Bone marrow (tissue), 2 donors: Measurements from ENCODE around the gene NPIPA3.
"Not testable (repeated sequence)": the region's sequence is repeated elsewhere in the genome, so short reads cannot be mapped to it uniquely, and the experiment has no call there.

Experiments
- DNase-seq, 2 donors: peaks; one replicate each; lab custom pipeline; 2025; lab: John Stamatoyannopoulos, UW

Gene NPIPA3

DNA sequence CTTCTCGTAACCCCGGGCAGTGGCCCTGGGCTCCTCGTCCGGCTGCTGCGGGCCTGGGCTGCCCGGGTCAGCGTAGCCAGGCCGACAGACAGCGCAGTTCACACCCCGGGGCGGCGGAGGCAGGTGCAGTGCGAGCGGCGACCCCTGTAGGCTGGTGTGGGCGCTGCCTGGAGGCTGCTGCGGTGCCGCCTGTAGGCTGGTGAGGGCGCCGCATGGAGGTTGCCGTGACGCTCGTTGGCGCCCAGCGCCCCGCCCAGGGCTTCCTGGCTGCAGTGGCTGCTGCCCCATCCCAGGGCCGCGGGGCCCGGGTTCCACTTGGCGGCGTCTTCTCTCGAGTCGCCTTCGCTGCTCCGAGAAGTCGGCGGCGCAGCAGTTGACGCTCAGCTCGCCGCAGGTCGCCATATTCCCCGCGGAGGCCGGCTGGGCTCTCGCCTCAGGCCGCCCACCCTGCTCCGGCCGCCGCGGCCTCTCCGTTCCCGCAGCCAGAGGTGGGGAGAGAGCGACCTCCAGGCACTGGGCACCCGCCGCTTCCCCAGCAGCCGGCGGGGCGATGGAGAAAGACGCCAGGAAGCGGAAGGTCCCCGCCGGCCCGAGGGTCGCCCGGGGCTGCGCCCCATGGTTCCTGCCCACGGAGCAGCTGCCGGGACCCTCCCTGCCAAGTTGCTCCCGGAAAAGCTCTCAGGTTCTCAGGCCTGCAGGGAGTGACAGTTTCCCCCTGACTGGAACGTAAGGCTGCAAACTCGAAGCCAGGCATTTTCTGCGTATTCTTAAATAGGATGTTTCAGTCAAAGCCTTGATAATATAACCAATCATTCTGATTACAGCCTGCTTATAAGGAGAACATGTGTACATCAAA, at the start of gene NPIPA3:
Gene NPIPA3, plus strand, starts transcription at position 256 of the 856 bp plus-strand sequence. CDS start 5,533 bp downstream, outside the sequence.
- not testable (repeated sequence) for DNase-seq

GRCh38 chr16:14658063-14658462, 45.1 kb upstream of the NPIPA3 start:
- no peak for DNase-seq

GRCh38 chr16:14667347-14668266, 35.6 kb upstream of the NPIPA3 start:
- no peak for DNase-seq

- no peak for DNase-seq
Observed at GRCh38 chr16:14668556-14669223, 34.5 kb upstream of the NPIPA3 start.

- DNase-seq = no peak
Observed at GRCh38 chr16:14669776-14670175, 33.4 kb upstream of the NPIPA3 start.

- DNase-seq = no peak
Observed at GRCh38 chr16:14672403-14672971, 30.7 kb upstream of the NPIPA3 start.

DNA sequence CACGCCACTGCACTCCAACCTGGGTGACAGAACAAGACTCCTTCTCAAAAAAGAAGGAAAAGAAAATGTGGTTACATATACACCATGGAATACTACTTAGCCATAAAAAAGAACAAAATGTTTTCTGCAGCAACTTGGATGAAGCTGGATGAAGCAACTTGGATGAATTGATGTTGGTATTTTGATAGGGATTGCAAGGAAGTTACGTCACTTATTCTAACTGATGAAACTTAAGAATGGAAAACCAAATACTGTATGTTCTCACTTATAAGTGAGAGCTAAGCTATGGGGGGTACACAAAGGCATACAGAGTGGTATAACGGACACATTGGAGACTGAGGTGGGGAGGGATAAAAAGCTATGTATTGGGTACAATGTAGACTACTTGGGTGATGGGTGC, 26.6 kb upstream of the NPIPA3 start:
- DNase-seq = no peak

- no peak for DNase-seq
Observed at GRCh38 chr16:14677627-14678026, 25.6 kb upstream of the NPIPA3 start.

DNA sequence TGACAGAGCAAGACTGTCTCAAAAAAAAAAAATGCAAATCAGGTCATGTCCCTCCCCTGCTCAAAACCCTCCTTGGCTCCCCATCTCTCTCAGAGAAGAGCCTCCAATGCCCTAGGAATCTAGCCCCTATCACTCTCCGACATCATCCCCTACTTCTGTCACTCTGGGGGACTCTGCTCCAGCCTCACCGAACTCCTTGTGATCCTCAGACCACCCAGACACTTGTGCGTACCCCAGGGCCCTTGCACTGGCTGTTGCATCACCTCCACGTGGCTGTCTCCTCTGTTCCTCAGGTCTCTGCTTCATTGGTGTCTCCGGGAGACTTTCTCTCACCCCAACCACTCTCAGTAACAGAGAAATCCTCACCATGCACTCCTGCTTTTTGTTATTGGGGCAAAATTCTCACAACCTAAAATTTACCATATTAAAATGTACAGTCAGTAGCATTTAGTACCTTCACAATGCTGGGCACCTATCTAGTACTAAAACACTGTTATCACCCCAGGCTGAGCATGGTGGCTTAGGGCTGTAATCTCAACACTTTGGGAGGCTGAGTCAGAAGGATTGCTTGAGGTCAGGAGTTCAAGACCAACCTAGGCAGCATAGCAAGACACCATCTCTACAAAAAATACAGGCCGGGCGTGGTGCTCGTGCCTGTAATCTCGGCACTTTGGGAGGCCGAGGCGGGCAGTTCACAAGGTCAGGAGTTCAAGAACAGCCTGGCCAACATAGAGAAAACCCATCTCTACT, 24.3 kb upstream of the NPIPA3 start:
- DNase-seq = no peak

DNA sequence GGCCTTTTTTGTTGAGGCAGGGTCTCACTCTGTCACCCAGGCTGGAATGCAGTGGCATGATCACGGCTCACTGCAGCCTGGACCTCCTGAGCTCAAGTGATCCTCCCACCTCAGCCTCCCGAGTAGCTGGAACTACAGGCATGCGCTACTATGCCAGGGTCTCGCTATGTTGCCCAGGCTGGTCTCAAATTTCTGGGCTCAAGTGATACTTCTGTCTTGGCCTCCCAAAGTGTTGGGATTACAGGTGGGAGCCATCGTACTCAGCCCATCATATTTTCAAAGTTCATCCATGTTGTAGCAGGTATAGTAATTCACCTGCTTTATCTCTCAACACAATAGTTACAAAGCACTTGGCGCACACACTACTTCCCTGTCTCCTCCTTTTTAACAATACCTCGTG, 22.8 kb upstream of the NPIPA3 start:
- DNase-seq = not testable (repeated sequence)

DNA sequence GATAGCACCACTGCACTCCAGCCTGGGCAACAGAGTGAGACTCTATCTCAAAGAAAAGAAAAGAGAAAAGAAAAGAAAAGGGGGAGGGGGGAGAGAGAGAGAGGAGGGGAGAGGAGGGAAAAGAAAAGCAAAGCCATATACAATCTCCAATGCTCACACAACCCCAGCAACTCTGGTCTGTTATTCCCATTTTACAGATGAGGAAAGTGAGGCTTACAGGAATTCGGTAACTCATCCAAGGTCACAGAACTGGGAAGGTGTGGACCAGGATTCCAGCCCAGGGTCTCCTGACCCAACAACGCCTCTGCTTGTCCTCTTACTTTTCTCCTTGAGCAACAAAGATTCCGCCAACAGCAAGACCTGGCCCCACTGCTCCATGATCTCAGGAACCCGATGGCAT, 22.1 kb upstream of the NPIPA3 start:
- no peak for DNase-seq

DNA sequence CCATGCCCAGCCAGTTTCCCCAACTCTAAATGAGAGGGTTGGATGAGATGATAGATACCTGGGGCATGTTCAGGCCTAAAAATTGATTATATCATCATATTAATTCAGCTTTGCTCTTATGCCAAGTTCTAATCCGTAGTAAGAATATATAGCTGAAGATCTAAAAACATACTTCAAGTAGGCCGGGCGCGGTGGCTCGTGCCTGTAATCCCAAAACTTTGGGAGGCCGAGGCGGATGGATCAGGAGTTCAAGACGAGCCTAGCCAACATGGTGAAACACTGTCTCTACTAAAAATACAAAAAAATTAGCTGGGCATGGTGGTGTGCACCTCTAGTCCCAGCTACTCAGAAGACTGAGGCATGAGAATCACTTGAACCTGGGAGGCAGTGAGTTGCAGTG, 21.1 kb upstream of the NPIPA3 start:
- no peak for DNase-seq

GRCh38 chr16:14685870-14686793, 17.1 kb upstream of the NPIPA3 start:
- not testable (repeated sequence) for DNase-seq

DNA sequence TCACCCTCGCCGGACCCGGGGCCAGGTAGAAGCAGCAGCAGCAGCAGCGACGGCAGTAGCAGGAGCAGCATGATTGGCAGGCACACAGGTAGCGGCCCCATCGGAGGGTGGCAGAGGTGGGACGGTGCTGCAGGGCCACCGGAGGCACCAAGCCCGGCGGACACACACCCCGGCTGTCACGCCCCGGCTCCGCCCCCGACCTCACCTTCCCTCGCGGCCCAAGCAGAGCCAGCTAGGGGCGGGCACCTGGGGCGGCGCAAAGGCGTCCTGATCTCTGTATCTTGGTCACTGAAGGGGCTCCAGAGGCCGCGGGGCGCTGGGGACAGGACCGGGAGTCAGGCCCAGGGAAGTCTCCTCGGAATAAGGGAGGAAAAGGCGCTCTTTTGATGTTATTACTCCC, 9.1 kb upstream of the NPIPA3 start, which contains the start of gene PLA2G10:
Gene PLA2G10, minus strand, starts transcription at position 180 of the 400 bp plus-strand sequence. Its CDS starts 79 bp downstream, at position 101.
- DNase-seq = not testable (repeated sequence)

GRCh38 chr16:14701859-14702258, 1.4 kb upstream of the NPIPA3 start:
- DNase-seq = not testable (repeated sequence)

GRCh38 chr16:14702672-14703071, 539 bp upstream of the NPIPA3 start:
- not testable (repeated sequence) for DNase-seq

DNA sequence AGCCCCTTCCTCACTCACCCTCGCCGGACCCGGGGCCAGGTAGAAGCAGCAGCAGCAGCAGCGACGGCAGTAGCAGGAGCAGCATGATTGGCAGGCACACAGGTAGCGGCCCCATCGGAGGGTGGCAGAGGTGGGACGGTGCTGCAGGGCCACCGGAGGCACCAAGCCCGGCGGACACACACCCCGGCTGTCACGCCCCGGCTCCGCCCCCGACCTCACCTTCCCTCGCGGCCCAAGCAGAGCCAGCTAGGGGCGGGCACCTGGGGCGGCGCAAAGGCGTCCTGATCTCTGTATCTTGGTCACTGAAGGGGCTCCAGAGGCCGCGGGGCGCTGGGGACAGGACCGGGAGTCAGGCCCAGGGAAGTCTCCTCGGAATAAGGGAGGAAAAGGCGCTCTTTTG, 30.0 kb downstream of the NPIPA3 start:
- DNase-seq = not testable (repeated sequence)

GRCh38 chr16:14740832-14741385, 37.7 kb downstream of the NPIPA3 start:
- DNase-seq = not testable (repeated sequence)

DNA sequence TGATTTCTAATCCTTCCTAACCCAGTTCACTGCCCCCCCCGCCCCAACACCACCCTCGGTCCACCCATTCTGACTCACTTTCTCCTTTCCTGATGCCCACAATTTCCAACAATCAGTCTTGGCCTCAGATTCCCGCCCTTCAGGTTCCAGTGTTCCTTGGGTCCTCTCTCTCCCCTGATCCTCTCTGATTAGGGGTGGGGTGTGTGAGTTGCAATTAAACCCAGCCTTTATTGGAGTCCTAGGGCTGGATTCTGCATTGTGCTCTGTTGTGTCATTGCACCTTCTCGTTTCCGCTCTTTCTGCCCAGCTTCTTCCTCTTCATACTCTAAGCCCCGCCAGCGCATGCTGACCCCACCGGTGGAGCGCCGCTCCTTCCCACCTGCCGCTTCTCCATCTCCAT, 38.6 kb downstream of the NPIPA3 start:
- not testable (repeated sequence) for DNase-seq
